ENCODE measurements around the gene MAD1L1.
"Not testable (repeated sequence)": the region's sequence is repeated elsewhere in the genome, so short reads cannot be mapped to it uniquely, and the experiment has no call there.

Gene MAD1L1

DNA sequence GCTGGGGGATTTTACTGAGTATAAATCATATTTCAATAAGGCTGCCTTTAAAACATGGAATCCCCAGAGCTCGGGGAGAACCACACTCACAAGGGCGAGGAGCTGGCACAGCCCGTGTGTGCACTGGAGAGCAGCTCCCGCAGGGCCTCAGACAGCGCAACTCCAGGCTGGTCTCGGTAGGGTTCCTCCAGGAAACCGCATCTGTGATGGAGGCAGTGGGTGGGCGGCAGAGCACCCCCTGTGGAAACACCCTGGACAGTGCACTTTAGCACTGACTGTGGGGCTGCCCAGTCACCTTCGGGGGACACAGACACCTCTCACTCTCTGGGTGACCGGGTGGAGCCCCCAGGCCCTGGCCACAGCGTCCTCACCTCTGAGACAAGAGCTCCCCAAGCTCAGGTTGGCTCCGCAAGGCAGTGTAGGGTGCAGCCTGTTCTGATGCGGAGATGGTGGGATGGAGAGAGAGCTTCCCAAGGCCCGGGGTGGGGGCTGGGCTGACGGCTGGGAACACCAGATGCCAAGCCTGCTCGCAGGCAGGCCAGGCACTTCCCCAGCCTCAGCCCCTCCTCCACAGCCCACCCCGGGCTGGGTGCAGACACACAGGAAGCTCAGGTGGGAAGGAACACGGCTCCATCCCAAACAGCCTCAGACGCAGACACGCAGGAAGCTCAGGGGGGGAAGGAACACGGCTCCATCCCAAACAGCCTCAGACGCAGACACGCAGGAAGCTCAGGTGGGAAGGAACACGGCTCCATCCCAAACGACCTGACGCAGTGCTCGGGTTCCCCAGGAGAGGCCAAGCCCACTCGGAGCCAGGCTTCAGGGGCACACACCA is 224.4 kb downstream of the MAD1L1 start:
- no peak for DNase-seq

DNA sequence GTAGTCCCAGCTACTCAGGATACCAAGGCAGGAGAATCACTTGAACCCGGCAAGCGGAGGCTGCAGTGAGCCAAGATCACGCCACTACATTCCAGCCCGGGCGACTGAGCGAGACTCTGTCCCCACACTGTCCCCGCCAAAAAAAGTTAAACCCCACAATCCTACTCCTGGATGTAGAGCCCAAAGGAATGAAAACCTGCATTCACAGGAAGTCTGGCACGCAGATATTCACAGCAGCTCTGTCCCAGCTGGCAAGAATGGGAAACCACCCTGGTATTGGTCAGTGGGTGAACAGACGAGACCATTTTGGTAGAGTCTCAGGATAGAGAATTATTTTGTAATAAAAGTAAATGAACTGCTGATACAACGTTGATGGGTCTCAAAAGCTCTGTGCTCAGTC is 225.2 kb downstream of the MAD1L1 start:
- DNase-seq = no peak

DNA sequence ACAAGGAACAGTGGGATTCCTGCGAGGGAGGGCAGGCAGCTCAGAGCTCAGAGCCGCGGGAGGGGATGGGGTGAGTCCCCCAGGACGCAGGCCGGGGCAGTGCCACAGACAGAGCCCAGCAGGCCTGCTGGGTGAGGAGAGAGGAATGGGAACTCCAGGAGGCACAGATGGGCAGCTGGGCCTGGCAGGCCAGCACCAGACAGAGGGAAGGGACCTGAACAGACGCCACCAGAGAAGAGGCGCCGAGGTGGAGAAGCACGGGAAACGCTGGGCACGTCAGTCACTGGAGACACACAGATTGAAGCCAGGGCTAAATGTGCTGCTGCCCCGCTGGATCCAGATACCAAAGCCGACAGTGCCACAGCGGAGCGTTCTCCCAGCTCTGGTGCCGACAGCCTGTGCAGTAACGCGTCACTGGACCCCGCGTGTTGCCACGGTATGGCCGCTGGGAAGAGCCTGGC is 225.8 kb downstream of the MAD1L1 start:
- DNase-seq = no peak

DNA sequence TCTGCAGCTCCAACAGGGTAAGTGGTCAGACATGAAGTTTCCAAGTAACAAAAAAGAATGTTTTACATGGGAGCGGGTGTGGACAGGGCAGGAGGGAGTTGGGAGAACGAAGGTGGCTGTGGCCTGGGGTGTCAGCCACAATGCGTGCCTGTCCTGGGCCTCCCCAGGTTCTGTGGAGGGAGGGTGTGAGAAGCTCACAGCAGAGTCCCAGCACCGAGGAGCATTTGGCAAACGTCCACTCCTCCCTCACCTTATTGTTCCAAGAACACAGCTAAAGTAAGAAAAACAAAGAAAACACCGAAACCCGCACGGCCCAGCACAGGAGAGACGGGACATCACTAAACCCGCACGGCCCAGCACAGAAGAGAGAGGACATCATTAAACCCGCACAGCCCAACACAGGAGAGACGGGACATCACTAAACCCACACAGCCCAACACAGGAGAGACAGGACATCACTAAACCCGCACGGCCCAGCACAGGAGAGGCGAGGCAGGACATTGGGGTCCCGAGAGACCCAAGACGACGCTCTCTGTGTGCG is 226.4 kb downstream of the MAD1L1 start:
- no peak for DNase-seq

DNA sequence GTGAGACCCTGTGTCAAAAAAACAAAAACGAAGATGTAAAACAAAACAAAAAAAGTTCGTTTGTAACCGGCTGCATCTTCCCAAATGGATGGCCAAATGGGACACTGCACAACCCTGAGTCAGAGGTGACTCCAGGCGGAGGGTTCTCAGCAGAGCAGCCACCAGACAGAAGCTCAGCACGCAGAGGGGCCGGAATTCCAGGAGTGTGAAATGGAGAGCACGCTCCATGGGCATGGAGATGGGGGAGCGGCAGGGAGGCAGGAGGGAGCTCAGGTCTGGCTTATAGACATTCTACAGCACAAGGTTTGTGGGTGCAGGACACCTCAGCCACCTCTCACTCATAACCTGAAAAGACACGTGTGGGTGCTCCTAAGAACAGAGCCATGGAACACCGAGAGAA is 227.0 kb downstream of the MAD1L1 start:
- DNase-seq = no peak

DNA sequence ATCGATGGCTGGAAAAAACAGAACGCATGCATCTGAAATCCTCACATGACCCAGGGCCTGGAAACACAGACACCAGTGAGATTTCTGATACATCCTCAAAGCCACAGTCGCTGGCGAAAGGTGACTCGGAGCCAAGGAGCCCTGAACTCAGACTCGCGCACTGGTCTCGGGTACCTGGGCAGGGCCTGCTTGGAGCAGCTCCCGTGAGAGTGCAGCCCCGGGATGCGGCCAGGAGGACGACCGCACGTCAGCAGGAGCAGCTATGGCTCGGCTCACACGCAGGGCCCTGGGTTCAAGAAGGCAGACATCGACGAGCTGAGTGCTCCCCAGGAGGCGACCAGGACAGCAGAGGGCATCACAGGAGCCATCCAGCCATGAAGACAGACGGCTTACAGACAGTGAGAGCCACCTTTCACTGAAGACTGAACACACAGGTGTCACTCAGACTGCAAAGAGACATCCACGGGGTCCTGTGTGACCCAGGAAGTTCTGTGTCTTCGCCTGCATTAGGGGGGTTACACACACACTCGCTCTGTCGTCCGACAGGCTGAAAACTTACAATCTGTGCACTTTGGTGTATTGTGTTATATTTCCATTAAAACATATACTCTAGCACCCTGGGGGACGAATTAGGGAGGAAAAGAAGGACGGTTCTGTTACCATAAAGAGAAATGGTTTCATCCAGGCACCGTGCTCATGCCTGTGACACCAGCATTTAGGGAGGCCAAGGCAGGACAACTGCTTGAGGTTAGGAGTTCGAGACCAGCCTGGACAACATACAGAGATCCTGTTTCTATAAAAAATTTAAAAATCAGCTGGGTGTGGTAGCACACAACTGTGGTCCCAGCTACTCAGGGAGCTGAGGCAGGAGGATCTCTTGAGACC is 227.7 kb downstream of the MAD1L1 start:
- DNase-seq = no peak

DNA sequence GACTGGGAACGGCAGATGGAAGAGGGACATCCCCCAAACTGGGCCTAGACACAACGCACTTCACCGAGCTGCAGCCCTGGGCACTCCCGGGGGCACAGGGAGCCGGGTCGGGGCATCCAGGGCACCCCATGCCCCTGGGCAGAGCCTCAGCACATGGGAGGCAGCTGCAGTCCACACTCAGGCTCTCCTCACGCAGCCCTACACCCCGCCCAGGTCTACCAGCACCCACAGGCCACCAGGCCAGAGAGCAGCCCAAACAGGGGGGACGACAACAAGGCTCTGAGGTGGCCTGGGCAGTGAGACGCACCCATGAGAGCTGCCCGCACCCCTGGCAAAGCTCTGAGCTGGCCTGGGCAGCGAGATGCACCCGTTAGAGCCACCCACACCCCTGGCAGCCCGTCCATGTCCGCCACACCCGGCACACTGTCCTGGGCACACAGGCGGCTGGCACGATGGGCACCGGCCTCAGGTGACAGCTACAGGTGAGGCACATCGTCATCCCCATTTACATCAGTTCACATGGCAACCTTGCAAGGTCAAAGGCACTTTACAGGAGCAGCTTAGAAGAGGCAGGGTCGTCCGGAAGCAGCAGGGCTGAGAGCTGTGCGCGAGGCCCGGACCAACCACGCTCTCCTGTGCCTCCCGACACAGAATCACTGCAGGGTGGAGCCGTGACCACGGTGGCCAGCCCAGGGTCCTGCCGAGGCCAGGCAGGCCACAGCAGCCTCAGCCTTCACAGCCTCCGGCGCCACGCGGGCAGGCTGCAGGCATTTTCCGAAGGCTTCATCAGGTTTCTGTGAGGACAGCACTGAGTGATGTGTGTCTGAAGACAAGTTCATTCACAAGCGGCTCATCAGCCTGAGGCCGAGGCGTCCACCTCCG is 228.6 kb downstream of the MAD1L1 start:
- DNase-seq = no peak

DNA sequence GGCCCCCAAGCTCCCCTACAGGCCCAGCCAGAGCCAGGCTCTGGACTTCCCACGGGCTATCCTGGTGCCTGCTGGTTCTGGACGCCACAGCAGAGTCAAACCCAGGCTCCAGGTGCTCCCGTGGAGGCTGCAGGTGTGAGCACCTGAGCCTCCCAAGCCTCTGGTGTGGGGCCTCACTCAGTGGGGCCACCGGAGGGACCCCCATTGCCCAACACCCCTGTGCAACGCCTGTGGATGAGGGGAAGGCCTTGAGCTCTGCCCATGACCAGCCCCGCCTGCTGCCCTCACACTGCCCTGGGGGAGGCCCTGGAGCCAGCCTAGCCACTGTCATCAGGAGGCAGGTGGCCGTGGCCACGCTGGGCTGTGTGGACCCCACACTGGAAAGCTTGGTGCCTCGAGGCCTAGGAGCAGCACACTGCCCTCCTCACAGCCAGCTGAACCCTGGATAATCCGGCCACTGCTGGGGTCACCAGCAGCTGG is 229.3 kb downstream of the MAD1L1 start:
- DNase-seq = no peak

DNA sequence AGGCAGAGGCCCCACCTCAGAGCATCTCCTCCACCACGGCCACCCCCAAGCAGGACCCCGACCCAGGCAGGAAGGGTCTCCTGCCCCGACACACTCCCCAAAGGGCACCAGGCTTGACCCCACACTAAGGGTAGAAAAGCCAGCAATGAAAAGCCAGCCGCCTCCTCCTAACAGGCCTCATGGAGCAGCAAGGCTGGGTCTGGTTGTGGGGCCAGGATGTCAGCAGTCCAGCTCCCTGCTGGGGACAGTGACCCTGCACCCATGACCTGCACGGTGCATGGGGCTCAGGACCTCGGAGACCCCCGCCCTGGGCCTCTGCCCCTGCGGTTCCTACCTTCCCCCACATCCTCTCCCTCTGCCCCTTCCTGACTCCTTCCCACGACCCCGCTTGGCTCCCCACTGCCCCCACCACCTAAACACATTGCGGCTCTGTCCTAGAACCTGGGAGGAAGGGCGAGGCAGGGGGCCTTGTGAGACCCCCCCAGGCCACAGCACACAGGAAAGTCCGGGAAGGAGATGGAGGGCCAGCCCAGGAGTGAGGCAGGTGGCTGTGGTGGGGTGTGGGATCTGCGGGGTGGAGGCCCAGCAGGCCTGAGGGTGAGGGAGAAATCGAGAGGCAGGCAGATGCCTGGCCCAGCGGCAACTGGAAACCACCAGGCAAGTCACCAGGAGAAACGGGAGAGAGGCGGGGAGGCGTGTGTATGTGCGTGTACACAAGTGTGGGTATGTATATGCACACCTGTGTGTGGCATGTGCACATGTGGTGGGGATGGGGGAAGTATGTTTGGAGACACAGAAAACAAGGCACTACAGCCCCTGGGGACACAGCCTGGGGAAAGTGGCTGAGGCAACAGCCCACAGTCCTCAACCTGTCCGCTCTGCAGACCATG is 229.9 kb downstream of the MAD1L1 start:
- no peak for DNase-seq

DNA sequence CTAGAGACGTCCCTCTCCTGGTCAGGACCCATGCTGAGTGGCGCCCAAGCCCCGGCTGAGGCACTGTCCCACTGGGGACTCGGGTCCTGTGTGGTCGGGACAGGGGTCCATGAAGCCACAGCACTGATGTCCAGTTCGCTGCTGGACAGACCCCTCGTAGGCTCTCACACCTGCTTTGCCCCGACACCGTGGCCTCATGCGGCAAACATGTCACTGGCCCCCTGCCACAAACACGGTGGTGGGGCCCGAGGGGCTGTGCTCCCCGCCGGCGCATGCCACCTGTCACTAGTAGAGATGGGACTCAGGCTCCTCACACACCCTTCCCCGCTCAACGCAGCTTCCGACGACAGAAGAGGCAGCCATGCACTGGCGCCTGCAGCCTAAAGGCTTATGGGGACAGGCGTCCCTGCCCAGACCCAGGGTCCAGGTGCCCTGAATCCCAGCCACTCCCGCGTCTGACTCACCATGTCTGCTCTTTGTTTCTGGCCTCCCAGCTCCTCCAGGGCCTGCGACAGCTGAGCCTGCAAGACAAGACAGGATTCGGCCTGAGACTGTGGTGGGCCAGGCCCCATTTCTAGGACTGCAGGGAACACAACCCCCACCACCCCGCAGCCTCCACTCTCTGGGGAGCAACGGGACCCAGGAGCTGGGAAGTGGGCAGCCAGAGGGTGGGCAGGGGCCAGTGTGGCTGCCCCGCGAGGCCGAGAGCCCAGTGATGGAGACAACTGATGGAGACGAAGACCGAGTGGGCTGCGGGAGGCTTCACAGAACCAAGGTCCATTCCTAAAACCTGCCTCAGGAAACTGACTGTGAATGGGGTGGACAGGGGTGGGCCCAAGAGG is 230.9 kb downstream of the MAD1L1 start:
- no peak for DNase-seq

DNA sequence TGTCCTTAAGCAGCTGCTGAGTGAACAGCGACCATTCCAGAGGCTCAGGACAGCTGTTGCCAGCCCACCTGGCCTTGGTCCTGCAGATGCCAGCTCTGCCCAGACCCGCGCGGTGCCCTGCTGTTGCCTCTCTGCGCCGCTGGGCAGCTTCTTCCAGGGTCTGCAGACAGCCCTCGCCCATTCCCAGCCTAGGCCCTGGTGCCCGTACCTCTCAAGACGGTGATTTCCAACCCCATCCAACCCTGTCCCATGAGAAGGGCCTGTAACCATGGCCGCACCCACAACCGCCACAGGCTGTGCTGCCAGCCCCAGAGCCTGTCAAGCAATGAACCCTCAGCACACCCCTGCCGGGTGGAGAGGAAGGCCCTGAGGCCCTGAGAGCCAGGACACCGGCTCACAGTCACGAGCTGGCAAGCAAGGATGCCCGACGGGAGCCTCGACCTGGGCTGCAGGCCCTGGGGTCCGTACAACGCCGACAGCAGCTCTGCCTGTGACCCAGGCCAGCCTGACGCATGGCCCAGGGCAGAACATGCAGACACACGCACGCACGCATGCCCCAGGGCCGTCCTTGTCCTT is 231.9 kb downstream of the MAD1L1 start:
- DNase-seq = no peak

DNA sequence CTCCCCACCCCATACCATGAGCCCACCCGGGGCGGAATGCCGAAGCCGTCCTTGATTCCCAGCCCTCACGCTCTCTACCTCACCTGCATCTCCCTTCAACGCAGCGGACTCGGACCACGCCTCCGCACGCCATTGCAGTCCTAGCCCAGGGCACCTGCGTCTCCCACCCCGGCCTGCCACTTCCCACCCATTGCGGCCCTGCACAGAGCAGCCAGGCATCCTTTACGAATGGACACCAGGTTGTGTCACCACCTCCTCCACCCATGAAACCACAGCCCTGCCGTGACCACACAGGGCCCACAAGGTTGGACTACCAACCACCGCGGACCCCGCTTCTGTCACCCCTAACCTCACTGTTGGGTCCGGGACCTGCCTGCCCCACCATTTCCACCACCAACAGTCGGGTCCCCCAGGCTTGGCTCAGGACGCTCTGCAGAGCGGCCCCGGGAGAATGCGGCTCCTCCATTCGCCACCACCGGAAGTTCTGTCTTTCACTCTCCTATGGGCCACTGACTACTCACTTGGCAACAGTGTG is 232.5 kb downstream of the MAD1L1 start:
- DNase-seq = no peak

DNA sequence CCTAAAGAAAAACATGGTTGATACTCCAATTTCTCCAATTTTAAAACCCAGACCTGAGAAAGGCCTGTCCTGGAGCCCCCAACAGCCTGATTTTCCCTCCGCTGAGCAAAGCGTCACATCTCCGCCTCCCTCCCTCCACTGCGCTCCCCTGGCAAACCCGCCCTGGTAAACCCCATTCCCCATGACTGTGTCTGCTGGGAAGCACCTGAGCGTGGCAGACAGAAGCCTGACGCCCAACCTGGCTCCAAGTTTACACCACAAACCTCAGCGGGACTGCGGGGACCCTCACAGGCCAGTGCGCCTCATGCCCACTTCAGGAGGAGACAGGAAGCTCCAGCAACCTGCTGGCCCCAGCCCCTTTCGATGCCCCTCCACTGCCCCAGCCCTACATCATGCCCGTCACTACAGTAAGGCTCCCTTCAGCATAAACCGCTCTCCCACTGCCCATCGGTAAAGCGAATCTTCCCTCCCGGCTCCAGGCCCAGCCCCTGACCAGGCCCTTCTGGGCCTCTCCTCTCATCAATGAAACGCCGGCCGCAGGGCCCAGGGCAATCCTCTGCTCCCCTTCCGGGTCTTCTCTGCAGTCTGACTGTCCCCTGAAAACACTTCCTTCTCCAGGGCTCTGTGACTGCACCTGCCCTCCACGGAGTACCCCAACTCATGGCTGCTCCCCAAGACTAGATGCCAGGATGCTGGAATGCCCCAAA is 233.3 kb downstream of the MAD1L1 start:
- no peak for DNase-seq

DNA sequence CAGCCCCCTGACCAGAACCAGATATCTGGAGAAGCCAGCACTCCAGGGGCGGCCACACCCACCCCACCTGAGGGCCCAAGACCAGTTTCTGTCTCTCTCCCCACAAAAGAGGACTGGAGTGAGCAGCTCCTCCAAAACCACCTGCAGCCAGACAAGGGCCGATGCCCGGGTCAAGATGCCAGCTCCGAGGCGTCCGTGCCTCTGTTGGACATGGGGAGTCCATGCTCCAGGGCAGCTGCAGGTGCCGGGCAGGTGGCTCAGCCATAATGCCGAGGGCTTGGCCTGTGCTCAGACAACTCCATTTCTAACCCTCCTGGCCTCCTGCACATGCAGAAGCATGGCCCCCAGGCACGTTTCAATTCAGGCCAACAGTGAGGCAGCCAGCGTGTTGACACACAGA is 234.6 kb downstream of the MAD1L1 start:
- no peak for DNase-seq

DNA sequence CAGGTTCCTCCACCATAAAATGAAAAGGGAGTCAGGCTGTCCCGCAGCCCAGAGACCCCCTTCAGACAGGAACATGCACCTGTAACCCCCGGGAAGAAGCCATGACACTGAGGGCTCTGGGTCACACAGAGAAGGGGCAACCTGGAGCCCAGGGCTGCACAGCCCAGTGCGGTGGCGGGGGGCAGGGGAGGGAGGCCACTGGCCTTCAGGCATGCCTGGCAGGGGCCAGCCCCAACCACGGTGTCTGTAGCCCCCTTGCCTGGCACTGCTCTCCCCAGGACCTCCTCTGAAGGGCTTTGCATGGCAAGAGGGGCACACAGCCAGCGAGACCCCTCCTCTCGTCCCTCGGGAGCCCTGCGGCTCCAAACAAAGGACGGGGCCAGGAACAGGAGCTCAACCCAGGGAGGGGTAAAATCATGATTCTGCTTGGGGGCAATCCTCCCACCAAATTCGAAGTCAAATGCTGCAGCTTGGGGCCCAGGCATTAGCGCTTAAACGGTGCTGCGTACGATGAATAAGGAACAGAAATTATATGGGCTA is 235.1 kb downstream of the MAD1L1 start:
- no peak for DNase-seq

DNA sequence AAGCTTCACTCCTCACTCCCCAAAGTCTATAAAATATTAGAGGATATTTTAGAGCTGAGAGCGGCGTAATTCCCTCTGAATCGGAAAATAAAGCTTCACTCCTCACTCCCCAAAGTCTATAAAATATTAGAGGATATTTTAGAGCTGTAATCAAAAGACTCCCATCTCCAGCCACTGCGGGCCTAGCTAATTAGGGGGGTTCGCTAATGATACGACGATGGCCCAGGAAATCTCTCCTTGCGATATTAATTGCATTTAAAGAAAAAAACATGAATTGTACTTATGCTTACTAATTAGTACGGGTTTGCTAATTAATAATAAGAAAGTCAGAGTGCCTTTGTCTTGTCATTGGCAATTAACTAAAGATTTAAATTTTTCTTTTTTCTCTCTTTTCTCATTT is 235.9 kb downstream of the MAD1L1 start:
- DNase-seq = no peak

DNA sequence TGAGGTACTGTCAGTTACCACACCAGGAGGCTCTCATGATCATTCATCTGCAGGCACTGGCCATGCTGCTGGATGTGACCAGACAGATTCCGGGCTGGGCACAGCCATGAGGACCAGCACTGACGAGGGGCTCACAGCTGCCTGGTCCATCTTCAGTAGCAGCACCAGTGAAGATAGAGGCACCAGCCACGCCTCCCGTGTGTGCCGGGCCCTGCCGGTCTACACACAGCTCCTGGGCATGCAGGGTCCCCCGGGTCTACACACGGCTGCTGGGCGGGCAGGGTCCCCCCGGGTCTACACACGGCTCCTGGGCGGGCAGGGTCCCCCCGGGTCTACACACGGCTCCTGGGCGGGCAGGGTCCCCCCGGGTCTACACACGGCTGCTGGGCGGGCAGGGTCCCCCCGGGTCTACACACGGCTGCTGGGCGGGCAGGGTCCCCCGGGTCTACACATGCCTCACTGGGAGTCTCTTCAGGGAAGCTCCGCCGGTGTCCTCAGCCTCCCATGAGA is 236.8 kb downstream of the MAD1L1 start:
- DNase-seq = not testable (repeated sequence)

DNA sequence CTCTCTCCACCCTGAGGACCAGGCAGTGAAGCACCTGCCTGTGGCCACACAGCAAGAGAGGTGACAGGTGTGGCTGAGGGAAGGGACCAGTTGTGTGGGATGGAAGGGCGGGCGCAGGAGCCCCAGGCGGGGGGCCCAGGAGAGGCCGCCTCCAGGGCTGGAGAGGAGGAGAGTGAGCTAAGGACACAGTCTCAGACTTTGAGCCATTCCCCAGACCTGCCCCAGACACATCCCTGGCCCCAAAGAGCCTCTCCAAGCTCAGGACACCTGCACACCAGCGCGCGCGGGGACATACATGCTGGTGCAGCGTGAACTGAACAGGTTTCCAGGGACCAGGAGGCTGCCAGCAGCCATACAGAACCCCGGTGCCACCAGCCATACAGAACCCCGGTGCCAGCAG is 237.3 kb downstream of the MAD1L1 start:
- DNase-seq = peak; percentile 94

DNA sequence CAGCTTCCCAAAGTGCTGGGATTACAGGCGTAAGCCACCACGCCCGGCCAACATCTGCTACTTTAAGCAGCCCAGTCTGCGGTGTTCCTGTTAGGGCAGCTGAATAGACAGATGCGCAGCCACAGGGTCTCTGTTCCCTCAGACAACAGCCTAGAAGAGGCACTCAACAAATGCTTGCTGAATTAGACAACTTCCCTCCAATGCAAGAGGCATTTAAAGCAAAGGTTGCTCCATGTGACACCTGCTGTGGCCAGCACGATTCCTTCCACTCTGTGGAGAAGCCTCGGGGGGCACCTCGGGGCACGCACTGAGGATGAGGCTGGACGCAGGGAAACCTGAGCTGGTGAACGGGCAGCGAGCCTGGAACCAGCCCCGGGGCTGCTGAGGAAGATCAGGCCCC is 237.8 kb downstream of the MAD1L1 start:
- DNase-seq = peak; percentile 98

Measured in NCI-H510A treated with DMSO at 0.1 percent for 48 hours (cell line).